Thoracic aorta (tissue), 2 donors: Measurements from ENCODE around the gene TSPAN32. TPM values are rescaled to one million over a fixed set of nuclear protein-coding genes. Genes with fewer than 3 reads are reported as not detected.

ENCODE experiments used
- ATAC-seq: fragments of 150-250 bp; one replicate; pipeline ENCODE4 v1.8.0; 2017; ENCODE audit warnings: low read depth; ENCODE audit not compliant: insufficient number of reproducible peaks, low FRiP score
- DNase-seq: peaks from one replicate; pipeline ENCODE4 v3.0.0-alpha.2; 2020; ENCODE audit warnings: low spot score
- H3K27ac ChIP-seq, 2 donors: fragments of 200-600 bp; sonication (generic); 1 replicate in 1 of 2; 2 replicates in 1 of 2; pipeline ENCODE4 v1.5.1; 2016; ENCODE audit warnings: mild to moderate bottlenecking in 2 of 2, moderate library complexity in 2 of 2
- H3K27me3 ChIP-seq: fragments of 200-600 bp; sonication (generic); replicated peaks from 2 replicates; pipeline ENCODE4 v1.6.0; 2016; ENCODE audit warnings: mild to moderate bottlenecking; ENCODE audit not compliant: insufficient read depth
- H3K36me3 ChIP-seq: fragments of 200-600 bp; sonication (generic); one replicate; pipeline ENCODE4 v1.5.1; 2016
- H3K4me1 ChIP-seq, 2 donors: fragments of 200-600 bp; sonication (generic); 1 replicate in 1 of 2; 2 replicates in 1 of 2; pipeline versions ENCODE4 v1.5.1 to v1.6.0; 2016; ENCODE audit warnings: low read depth in 2 of 2, mild to moderate bottlenecking in 1 of 2; ENCODE audit not compliant: control insufficient read depth in 1 of 2
- H3K4me3 ChIP-seq: fragments of 200-600 bp; sonication (generic); 2 replicates; pipeline ENCODE4 v1.5.1; 2016; ENCODE audit warnings: mild to moderate bottlenecking
- H3K9me3 ChIP-seq: fragments of 200-600 bp; sonication (generic); 2 replicates; pipeline ENCODE4 v1.5.1; 2016
- CTCF ChIP-seq: fragments of 200-600 bp; sonication (generic); IDR thresholded peaks from one replicate; pipeline ENCODE4 v1.5.1; 2019; ENCODE audit warnings: antibody characterized with exemption
- total RNA-seq, 2 donors: library from RNA; depleted of rRNA; stranded (reverse); fragments of >200 nt; gene quantifications; one replicate each; pipeline versions ENCODE4 v1.1.0 to v1.2.3, GENCODE V29; 2016

TSPAN32 gene
- total RNA-seq, 2 donors from 2014 or later = 2.5 to 6.9 TPM

GRCh38 chr11:2310786-2311352, 9.1 kb downstream of the TSPAN32 start:
- H3K36me3 ChIP-seq = no peaks in the 10 kb centered on the region
- no peaks in the 10 kb centered on the region for H3K27me3 ChIP-seq
- ATAC-seq = no peak
- TF ChIP-seq CTCF = no peak
- no peaks in the 10 kb centered on the region for H3K9me3 ChIP-seq
- no peak overlapping the region for H3K27ac ChIP-seq
- peaks cover 29 to 56% of the 10 kb centered on the region in 2 donors for H3K4me1 ChIP-seq
- DNase-seq = no peak
- H3K4me3 ChIP-seq = no peak overlapping the region

GRCh38 chr11:2311353-2312133, 9.7 kb downstream of the TSPAN32 start:
- peaks cover 23 to 50% of the 10 kb centered on the region in 2 donors for H3K4me1 ChIP-seq
- peak overlapping the region in 1 of 2 donors; percentile 60 for H3K27ac ChIP-seq
- H3K36me3 ChIP-seq = no peaks in the 10 kb centered on the region
- no peak for TF ChIP-seq CTCF
- DNase-seq (no peak), ATAC-seq (no peak)
- no peaks in the 10 kb centered on the region for H3K27me3 ChIP-seq
- H3K9me3 ChIP-seq = no peaks in the 10 kb centered on the region
- H3K4me3 ChIP-seq = no peak overlapping the region

- no peak overlapping the region for H3K4me3 ChIP-seq
- H3K27me3 ChIP-seq = no peaks in the 10 kb centered on the region
- no peaks in the 10 kb centered on the region for H3K36me3 ChIP-seq
- no peak for DNase-seq
- H3K9me3 ChIP-seq = no peaks in the 10 kb centered on the region
- H3K4me1 ChIP-seq = peaks cover 19 to 42% of the 10 kb centered on the region in 2 donors
- no peak for ATAC-seq
- no peak for TF ChIP-seq CTCF
- peak overlapping the region in 1 of 2 donors; percentile 60 for H3K27ac ChIP-seq
These were observed 10.6 kb downstream of the TSPAN32 start for GRCh38 chr11:2312232-2313042.

- Histone ChIP-seq H3K9me3 (no peaks in the 10 kb centered on the region), H3K4me3 (no peak overlapping the region), H3K4me1 (peaks cover 19 to 41% of the 10 kb centered on the region in 2 donors), H3K36me3 (no peaks in the 10 kb centered on the region), H3K27me3 (no peaks in the 10 kb centered on the region), H3K27ac (peak overlapping the region in 1 of 2 donors; percentile 60)
- no peak for DNase-seq
- TF ChIP-seq CTCF = no peak
- ATAC-seq = no peak
These were observed 11.5 kb downstream of the TSPAN32 start for GRCh38 chr11:2313051-2313951.
